Skin epidermis (tissue), 12 donors: Measurements from ENCODE around the gene PATZ1.
"Not testable (repeated sequence)": the region's sequence is repeated elsewhere in the genome, so short reads cannot be mapped to it uniquely, and the experiment has no call there.

Experiments
- H3K27ac ChIP-seq, 21 experiments: fragments of 200-600 bp; sonication (generic) in 11 of 21; one replicate each; pipeline ENCODE4 v1.5.0; 2020; ENCODE audit warnings: mild to moderate bottlenecking in 3 of 21, inconsistent platforms in 2 of 21, moderate library complexity in 2 of 21
- H3K4me3 ChIP-seq, 7 experiments: fragments of 200-600 bp; sonication (generic) in 2 of 7; one replicate each; pipeline ENCODE4 v1.5.0; 2020; ENCODE audit warnings: inconsistent platforms in 2 of 7, mild to moderate bottlenecking in 2 of 7, moderate library complexity in 1 of 7

The PATZ1 gene, protein sequence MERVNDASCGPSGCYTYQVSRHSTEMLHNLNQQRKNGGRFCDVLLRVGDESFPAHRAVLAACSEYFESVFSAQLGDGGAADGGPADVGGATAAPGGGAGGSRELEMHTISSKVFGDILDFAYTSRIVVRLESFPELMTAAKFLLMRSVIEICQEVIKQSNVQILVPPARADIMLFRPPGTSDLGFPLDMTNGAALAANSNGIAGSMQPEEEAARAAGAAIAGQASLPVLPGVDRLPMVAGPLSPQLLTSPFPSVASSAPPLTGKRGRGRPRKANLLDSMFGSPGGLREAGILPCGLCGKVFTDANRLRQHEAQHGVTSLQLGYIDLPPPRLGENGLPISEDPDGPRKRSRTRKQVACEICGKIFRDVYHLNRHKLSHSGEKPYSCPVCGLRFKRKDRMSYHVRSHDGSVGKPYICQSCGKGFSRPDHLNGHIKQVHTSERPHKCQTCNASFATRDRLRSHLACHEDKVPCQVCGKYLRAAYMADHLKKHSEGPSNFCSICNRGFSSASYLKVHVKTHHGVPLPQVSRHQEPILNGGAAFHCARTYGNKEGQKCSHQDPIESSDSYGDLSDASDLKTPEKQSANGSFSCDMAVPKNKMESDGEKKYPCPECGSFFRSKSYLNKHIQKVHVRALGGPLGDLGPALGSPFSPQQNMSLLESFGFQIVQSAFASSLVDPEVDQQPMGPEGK

DNA sequence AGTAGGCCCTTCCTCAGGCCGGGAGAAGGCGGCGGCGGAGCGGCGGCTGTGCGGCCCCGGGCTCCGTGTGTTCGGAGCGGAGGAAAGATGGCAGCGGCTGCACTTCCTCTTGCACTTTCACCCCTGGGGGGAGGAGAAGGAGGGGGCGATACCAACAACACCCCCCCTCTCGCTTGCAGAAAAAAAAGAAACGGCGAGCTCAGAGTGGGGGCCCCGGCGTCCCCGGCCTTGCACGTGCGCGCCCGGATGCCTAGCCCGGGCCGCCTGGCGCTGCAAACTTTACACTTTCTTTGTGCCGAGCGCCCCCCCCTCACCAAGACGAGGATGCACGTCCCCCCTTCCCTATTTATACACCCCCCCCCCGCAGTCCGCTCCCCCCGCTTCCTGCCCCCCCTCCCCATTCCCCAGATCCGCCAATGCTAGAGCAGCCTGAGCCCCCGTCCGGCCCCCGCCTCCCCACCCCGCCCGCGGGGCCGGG, at the start of gene PATZ1:
TSS of gene PATZ1 (minus strand) at position 92 of the 478 bp plus-strand sequence. CDS start 744 bp downstream, outside the sequence.
- H3K27ac ChIP-seq: peak within 1 kb of the TSS; percentile 60 to 97 (median 88)
- peak within 1 kb of the TSS; percentile 40 to 81 (median 63) for H3K4me3 ChIP-seq

DNA sequence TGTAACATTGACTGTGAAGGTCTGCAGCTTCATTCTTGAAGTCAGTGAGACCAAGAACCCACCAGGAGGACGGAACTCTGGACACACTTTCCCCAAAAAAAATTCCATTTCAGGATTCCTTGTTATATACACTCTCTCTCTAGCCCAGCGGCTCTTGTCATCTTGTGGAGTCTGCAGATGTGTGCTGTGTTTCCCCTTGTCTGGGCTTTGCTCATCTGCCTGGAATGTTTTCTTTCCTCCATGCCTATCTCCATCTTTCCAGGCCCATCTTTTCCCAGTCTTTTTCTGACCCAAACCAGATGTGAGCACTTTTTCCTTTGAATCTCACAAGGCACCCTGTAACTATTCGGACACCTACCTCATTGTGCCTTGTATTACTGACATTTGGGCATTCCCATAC, 48.2 kb upstream of the PATZ1 start:
- no peak overlapping the region for H3K27ac ChIP-seq
- no peak overlapping the region for H3K4me3 ChIP-seq

DNA sequence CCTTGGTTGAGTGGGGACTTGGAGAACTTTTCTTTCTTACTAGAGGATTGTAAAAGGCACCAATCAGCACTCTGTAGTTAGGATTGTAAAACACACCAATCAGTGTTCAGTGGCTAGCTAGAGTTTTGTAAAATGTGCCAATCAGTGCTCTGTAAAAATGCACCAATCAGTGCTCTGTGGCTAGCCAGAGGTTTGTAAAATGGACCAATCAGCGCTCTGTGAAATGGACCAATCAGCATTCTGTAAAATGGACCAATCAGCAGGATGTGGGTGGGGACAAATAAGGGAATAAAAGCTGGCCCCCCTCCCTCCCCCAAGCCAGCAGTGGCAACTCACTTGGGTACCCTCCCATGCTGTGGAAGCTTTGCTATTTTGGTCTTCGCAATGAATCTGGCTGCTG, 47.7 kb upstream of the PATZ1 start:
- Histone ChIP-seq H3K4me3 (no peak overlapping the region), H3K27ac (no peak overlapping the region)

DNA sequence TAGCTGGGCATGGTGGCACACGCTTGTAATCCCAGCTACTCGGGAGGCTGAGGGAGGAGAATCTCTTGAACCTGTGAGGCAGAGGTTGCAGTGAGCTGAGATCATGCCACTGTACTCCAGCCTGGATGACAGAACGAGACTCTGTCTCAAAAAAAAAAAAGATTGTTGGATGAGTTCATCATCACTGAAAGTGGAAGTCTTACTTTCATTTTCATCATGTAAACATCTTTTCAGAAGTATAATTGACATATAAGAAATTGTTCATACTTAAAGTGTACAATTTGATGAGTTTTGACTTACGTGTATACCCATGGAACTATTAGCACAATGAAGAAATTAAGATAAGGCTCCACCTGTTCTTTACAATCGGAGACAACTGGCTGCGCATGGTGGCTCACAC, 32.5 kb upstream of the PATZ1 start:
- not testable (repeated sequence) for H3K27ac ChIP-seq, H3K4me3 ChIP-seq

DNA sequence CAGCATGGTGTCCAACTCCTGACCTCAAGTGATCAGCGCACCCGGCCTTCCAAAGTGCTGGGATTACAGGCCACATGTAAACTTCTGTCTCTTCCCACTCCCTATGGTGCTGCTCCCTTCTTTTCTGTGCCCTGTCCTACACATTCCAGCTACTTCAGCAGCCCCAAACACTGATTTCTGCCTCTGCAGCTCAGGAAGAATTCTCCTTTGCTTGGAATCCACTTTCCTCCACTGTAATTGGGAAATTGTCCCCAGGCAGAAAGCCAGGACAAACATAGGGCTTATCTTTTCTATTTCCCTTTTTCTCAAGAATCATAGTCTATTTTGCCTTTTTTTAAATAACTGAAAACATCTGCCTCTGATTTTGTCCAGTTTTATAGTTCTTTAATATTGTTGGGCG, 32.0 kb upstream of the PATZ1 start:
- Histone ChIP-seq H3K4me3 (no peak overlapping the region), H3K27ac (no peak overlapping the region)

DNA sequence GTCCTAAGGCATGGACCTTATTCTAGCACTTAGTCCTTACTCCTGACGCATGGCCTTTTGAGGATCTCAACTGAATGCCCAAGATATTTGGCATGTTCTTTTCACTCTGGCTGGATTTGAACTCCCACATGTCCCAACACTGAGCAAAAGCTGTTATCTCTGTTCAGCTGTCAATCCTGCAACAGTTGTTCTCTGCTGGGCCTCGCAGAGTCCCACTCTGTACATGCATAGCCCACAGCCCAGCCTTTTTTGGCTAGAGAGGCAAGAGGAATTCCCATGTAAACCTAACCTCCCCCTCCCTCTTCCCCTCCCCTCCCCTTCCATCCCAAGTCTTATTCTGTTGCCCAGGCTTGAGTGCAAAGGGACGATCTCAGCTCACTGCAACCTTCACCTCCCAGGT, 31.5 kb upstream of the PATZ1 start:
- Histone ChIP-seq H3K27ac (no peak overlapping the region), H3K4me3 (no peak overlapping the region)

DNA sequence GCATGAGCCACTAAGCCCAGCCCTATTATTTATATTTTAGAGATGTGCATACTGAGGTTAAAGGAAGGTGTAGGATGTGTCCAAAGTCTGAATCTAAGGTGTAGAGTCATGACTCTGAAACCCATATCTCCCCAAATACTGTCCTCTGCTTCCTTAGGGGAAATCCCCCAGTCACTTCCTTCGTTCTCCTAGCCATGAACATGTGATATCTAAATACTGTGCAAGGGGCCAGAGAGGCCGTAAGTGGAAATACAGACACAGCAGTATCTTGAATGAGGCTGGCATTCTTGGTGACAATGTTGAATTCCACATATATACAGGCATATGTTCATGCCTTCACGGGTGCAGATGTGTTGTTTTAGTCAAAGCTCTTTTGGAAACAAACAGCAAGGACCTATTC, 21.3 kb upstream of the PATZ1 start:
- no peak overlapping the region for H3K4me3 ChIP-seq
- no peak overlapping the region for H3K27ac ChIP-seq

DNA sequence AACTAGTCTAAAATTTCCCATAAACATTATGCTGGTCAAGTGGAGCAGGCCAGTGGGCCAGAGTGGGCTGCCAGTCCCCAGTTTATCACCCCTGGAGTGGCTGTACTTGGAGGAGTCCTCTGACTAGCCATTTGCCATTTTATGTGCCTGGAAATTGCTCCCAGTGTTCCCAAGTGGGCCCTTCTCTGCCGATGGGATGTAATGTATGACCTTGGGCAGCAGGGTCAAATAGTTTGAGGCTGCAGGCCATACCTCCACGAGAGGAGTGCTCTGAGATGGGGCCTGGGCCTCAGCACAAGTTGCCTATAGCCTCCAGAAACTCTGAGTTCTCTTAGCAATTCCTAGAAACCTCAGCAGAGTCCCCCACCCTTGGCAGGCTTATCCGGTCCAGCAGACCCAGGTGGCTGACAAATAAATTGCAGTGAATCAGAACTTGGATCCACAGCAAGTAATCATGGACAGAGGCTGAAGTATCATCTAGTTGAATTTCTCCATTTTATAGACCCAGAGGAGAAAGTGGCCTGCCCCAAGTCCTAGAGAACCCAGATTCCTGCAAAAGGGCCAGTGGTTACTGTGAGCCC, 17.8 kb upstream of the PATZ1 start:
- H3K4me3 ChIP-seq: no peak overlapping the region
- no peak overlapping the region for H3K27ac ChIP-seq

DNA sequence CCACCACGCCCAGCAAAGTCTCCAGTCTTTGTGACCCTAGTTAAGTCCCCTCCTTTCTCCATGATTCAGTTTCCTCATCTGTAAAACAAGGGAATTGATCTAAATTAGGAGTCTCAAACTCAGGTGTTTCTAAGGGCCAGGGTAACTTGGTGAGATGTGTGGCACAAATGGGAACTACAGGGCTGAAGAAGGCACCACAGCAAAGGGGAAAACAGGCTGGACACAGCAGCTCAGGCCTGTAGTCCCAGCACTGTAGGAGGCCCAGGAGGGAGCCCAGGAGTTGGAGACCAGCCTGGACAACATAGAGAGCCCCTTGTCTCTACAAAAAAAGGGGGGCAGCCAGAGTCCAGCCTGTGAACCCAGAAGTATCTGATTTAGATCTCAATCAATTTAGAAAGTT, 15.6 kb upstream of the PATZ1 start:
- Histone ChIP-seq H3K27ac (no peak overlapping the region), H3K4me3 (no peak overlapping the region)

DNA sequence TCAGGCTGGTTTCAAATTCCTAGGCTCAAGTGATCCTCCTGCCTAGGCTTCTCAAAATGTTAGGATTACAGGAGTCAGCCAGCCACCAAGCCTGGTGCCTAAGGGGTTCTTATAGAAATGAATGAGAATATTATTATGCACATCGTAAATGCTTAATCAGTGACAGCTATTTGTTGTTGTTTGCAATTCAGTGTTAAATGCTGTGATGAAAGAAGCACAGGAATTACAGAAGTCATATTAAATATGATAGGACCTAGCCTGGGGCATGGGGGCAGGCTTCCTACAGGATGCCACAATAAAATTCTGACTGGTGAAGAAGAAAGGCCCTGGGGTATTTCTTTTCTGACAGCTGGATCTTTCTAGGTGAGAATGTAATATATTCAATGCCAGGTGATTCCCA, 13.9 kb upstream of the PATZ1 start:
- no peak overlapping the region for H3K27ac ChIP-seq
- H3K4me3 ChIP-seq: no peak overlapping the region

DNA sequence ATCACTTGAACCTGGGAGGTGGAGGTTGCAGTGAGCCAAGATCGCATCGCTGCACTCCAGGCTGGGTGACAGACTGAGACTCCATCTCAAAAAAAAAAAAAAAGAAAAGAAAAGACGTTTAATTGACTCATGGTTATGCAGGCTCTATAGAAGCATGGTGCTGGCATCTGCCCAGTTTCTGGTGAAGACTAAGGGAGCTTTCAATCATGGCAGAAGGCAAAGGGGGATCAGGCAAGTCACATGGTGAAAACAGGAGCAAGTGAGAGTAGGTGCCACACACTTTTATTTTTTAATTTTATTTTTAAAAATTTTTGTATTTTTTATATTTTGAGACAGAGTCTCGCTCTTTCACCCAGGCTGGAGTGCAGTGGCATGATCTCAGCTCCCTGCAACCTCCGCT, 8.4 kb upstream of the PATZ1 start:
- H3K4me3 ChIP-seq: no peak overlapping the region

DNA sequence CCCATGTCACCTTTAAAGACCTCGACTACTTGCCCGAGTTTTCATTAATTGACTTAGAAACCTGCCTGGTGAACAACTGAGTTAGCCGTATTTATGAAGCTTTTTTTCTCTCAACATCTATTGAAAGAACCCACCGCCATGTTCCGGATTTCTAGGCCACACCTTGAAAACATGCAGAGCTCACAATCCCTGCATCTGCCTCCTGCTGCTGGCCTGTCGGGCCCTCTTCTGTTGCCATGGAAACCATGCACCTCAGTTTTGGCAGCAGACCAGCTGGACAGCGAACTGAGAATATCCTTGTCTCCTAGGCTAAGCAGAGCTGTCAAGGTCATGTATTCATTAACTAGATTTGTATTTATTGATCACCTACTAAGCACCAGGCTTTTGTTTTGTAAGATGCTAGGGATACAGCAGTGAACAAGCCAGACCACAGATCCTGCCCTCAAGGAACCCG, 4.3 kb upstream of the PATZ1 start:
- H3K27ac ChIP-seq: no peak overlapping the region
- no peak overlapping the region for H3K4me3 ChIP-seq

More for the DNA sequence above, 8.4 kb upstream of the PATZ1 start:
- H3K27ac ChIP-seq: no peak overlapping the region

DNA sequence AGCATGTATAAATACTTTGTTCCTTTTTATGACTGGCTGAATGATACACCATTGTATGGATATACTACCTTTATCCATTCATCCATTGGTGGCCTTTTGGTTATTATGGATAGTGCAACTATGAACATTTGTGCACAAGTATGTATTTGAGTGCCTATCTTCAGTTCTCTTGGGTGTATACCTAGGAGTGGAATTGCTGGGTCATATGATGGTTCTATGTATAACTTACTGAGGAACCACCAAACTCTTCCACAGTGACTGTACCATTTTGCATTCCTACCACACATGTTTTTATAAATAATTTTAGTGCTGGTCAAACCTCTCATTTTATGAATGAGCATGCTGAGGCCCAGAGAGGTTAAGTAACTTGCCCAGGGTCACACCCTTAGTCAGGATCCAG, 3.8 kb upstream of the PATZ1 start:
- Histone ChIP-seq H3K27ac (no peak overlapping the region), H3K4me3 (no peak overlapping the region)

DNA sequence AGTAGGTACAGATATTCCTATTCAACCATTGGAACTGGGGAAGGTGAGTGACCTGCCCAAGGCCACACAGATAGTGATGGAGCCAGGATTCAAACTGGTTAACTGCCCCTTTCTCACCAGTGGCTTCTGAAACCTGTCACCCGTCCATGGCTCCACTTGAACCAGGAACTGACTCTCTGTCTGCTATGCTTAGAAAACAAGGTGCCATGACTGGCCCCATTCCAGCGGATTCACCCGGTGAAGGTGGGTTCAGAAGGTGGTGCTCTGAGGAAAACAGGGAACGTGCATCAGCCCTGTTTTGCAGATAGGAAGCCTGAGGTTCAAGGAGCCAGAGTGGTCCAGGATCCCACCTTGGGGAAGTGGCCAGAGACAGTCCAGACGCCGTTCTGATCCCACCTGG, 2.6 kb upstream of the PATZ1 start:
- Histone ChIP-seq H3K27ac (no peak overlapping the region), H3K4me3 (no peak overlapping the region)

DNA sequence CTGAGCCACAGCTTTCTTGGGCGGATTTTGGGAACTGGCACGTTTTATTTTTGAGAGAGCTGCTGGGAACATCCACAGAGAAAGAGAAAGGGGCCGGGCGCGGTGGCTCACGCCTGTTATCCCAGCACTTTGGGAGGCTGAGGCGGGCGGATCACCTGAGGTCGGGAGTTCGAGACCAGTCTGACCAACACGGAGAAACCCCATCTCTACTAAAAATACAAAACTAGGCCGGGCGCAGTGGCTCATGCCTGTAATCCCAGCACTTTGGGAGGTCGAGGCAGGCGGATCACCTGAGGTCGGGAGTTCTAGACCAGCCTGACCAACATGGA, 1.8 kb upstream of the PATZ1 start:
- peak overlapping the region in 6 of 7 experiments; percentile 40 to 68 (median 57) for H3K4me3 ChIP-seq
- H3K27ac ChIP-seq: peak overlapping the region in 16 of 21 experiments; percentile 61 to 95 (median 88)

DNA sequence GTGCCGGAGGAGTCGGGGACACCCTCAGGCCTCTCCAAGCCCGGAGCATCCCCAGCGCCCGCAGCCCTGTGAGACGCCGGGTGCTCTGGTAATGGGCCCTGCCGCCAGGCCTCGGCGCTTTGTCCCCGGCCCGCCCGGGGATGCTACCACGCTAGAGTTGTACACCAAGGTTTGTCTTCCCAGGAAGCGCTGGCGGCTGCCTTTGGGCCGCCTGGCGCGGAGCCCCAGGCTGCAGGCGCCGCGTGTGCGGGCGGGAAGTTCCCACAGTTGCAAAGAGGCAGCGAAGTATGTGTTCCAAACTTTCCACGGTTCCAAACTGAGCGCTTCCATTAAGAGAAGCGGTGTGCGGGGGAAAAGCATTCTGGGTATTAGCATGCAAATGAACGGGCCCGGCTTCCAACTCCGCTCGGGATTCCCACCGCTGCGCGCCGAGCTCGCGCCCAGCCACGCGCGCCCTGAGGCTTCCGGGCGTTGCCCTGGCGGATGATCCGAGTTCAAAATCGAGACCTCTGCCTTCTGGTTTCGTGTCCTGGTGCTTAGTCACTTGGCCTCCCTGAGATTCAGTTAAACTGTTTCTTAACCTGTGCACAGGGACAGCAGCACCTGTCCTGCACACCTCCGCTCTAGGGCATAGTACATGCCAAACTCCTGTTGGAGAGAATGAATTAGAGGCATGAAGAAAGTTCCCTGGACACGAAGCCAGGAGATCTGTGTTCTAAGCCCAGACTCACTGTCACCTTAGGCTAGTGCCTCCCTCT, 1.3 kb upstream of the PATZ1 start:
- Histone ChIP-seq H3K27ac (peak overlapping the region; percentile 60 to 97 (median 88)), H3K4me3 (peak overlapping the region; percentile 40 to 81 (median 63))

DNA sequence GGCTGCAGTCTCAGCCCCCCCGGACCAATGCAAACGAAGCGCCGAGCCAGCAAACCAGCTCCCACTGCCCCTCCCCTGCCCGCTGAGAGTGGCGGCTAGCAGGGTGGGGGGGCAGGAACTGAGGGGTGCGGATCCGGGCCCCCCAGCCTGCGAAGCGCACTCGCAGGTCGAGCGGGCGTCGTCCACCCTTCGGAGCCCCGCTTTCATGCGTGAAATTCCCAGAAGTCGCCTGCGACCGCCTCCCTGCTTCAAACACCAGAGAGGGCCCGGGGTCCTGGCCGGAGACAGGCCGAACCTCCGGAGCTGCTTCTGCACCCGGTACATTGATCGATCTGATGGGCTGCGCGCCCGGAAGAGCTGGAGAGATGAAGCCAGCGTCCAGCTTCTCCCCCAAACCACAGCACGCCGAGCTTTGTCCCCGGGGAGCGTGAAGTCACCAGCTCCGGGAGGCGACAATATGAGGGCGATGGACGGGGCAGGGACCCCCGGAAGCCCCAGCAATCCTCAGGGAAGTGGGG, 646 bp upstream of the PATZ1 start:
- H3K4me3 ChIP-seq: peak overlapping the region; percentile 40 to 81 (median 63)
- peak overlapping the region; percentile 60 to 97 (median 88) for H3K27ac ChIP-seq

DNA sequence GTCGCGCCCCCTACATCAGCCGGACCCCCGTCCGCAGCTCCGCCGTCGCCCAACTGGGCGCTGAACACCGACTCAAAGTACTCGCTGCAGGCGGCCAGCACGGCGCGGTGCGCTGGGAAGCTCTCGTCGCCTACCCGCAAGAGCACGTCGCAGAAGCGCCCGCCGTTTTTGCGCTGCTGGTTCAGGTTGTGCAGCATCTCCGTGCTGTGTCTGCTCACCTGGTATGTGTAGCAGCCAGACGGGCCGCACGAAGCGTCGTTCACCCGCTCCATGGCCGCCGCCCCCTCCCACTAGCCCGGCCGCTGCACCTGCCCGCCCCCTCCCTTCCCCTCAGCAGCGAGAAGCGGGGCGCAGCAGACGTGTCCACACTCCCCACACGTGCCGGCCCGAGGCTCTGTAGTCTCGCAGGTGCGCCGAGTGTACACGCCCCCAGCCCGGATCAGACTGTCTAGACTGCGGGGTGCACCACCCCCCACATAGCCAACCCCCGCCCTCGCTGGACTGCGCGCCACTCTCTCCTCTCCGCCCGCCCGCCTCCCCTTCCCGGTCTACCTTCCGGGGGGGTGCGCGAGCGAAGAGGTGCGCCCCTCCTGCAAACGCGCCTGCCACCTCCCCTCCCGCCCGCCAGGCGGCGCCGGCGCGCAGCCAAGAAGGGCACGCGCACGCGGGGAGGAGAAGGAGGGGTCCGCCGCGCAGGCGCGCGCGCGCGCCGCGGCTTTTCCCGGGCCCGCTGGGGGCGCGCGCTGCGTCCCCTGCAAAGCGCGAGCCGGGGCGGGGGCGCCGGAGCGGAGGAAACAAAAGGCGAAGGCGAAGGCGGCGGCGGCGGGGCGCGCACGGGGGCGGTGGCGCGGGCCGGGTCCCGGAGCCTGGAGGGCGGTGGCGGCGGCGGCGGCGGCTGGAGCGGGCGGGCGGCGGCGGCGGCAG, 553 bp downstream of the PATZ1 start:
- peak overlapping the region; percentile 40 to 97 (median 88) for H3K27ac ChIP-seq
- H3K4me3 ChIP-seq: peak overlapping the region; percentile 40 to 81 (median 63)
